CD4-positive, alpha-beta T cell (primary cell): Measurements from ENCODE around the gene MEGF11. TPM values are rescaled to one million over a fixed set of nuclear protein-coding genes. Genes with fewer than 3 reads are reported as not detected.

Source experiments
- ATAC-seq: fragments of 200-7000 bp; cut with Tn5 transposase; one replicate; pipeline ENCODE4 v1.10.0; 2022; ENCODE audit warnings: mild to moderate bottlenecking; ENCODE audit not compliant: poor library complexity
- CTCF ChIA-PET: fragments of 350-600 bp; sonication (Branson Sonifier 250); formaldehyde crosslinking; loops from one replicate; lab custom pipeline; 2021; ENCODE audit warnings: antibody characterized with exemption, inconsistent platforms; lab: Charles Lee
- POLR2A ChIA-PET: fragments of 350-600 bp; sonication (Branson Sonifier 250); formaldehyde crosslinking; loops from one replicate; lab custom pipeline; 2021; ENCODE audit warnings: antibody characterized with exemption, inconsistent platforms; lab: Charles Lee
- DNase-seq, 14 experiments: peaks; one replicate each; pipeline ENCODE4 v3.0.0-alpha.2; 2013 to 2020; ENCODE audit warnings: mixed read lengths in 2 of 14
- H3K27ac ChIP-seq, 2 donors: one replicate each; pipeline versions ENCODE4 v1.5.1 to v1.7.0; 2013; ENCODE audit warnings: low read length in 2 of 2, low read depth in 1 of 2, mild to moderate bottlenecking in 1 of 2
- H3K27me3 ChIP-seq, 2 experiments: 1 replicate in 1 of 2; 2 replicates in 1 of 2; pipeline versions ENCODE4 v1.6.1 to v1.7.0; 2013; ENCODE audit warnings: low read length in 2 of 2, control low read depth in 1 of 2, mild to moderate bottlenecking in 1 of 2, moderate library complexity in 1 of 2; ENCODE audit not compliant: insufficient read depth in 2 of 2, control insufficient read depth in 1 of 2
- H3K36me3 ChIP-seq: one replicate; pipeline ENCODE4 v1.6.1; 2013; ENCODE audit warnings: low read length, control low read depth; ENCODE audit not compliant: insufficient read depth
- H3K4me1 ChIP-seq: one replicate; pipeline ENCODE4 v1.6.1; 2013; ENCODE audit warnings: low read length, control low read depth; ENCODE audit not compliant: insufficient read depth
- H3K4me3 ChIP-seq: one replicate; pipeline ENCODE4 v1.5.1; 2013; ENCODE audit warnings: mild to moderate bottlenecking, low read length, moderate library complexity
- H3K9me3 ChIP-seq, 2 experiments: 1 replicate in 1 of 2; 2 replicates in 1 of 2; pipeline versions ENCODE4 v1.6.1 to v1.7.0; 2013; ENCODE audit warnings: low read length in 2 of 2, mild to moderate bottlenecking in 2 of 2, control low read depth in 1 of 2, moderate library complexity in 1 of 2; ENCODE audit not compliant: control insufficient read depth in 1 of 2, insufficient read depth in 1 of 2
- H3K27ac Mint-ChIP-seq: one replicate; pipeline ENCODE4 v1.8.0; 2020; ENCODE audit warnings: mixed read lengths
- H3K27me3 Mint-ChIP-seq: one replicate; pipeline ENCODE4 v1.8.0; 2021; ENCODE audit warnings: mixed read lengths
- H3K36me3 Mint-ChIP-seq: one replicate; pipeline ENCODE4 v1.8.0; 2021; ENCODE audit warnings: low read depth, mixed read lengths
- H3K4me1 Mint-ChIP-seq: one replicate; pipeline ENCODE4 v1.8.0; 2021; ENCODE audit warnings: low read depth, mixed read lengths
- H3K4me3 Mint-ChIP-seq: one replicate; pipeline ENCODE4 v1.8.0; 2020; ENCODE audit warnings: mild to moderate bottlenecking, mixed read lengths
- H3K9me3 Mint-ChIP-seq: one replicate; pipeline ENCODE4 v1.8.0; 2020; ENCODE audit warnings: mixed read lengths
- intact Hi-C, 2 experiments: fragments of 100-400 bp; cut with DNase I in 1 of 2; cut with micrococcal nuclease in 1 of 2; formaldehyde crosslinking; loops; one replicate each; pipeline versions ENCODE4 v1.15.1 to v1.9.0; 2023 to 2025; cut with DNase I, micrococcal nuclease
- total RNA-seq, 174 experiments: library from RNA in 2 of 174; stranded (reverse) in 2 of 174; gene quantifications; one replicate each; pipeline ENCODE4 v1.2.3 and lab custom pipeline; 2021 to 2026
- TF ChIP-seq, protein P1 (sequence below): fragments of 200-600 bp; IDR thresholded peaks from one replicate; pipeline ENCODE4 v1.8.0; 2022; ENCODE audit warnings: antibody characterized with exemption, mild to moderate bottlenecking

The MEGF11 gene
- total RNA-seq, 2 experiments from 2014 or later: not detected

DNA sequence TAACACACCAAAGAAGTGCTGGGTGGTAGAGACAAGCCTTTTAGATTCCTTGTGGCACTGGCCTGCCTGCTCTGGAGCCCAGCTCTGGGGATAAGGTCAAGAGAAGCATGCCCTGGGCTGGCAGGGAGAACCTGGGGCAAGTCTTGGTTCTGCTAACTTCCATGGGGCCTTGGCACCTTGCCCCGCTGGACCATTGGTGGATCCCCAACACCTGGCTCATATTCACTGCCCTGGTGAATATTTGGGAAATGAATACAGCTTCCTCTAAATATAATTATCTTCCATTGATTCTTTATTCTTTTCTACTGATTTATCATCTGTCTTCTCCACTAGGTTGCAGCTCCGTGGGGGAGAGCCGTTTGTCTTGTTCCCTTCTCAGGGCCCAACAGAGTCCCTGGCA lies 294.7 kb downstream of the MEGF11 start:
- POLR2A ChIA-PET: no interaction called here
- no peaks in the 10 kb centered on the region for H3K36me3 ChIP-seq
- Mint-ChIP-seq H3K4me3 (no peak overlapping the region), H3K27me3 (peaks cover 16% of the 10 kb centered on the region), H3K4me1 (no peaks in the 10 kb centered on the region), H3K27ac (no peak overlapping the region), H3K9me3 (no peaks in the 10 kb centered on the region), H3K36me3 (no peaks in the 10 kb centered on the region)
- intact Hi-C loops: no loop called here
- ATAC-seq: no peak
- TF ChIP-seq, protein P1, sequence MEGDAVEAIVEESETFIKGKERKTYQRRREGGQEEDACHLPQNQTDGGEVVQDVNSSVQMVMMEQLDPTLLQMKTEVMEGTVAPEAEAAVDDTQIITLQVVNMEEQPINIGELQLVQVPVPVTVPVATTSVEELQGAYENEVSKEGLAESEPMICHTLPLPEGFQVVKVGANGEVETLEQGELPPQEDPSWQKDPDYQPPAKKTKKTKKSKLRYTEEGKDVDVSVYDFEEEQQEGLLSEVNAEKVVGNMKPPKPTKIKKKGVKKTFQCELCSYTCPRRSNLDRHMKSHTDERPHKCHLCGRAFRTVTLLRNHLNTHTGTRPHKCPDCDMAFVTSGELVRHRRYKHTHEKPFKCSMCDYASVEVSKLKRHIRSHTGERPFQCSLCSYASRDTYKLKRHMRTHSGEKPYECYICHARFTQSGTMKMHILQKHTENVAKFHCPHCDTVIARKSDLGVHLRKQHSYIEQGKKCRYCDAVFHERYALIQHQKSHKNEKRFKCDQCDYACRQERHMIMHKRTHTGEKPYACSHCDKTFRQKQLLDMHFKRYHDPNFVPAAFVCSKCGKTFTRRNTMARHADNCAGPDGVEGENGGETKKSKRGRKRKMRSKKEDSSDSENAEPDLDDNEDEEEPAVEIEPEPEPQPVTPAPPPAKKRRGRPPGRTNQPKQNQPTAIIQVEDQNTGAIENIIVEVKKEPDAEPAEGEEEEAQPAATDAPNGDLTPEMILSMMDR: no peak
- peaks cover under 1 to 4% of the 10 kb centered on the region in 2 experiments for H3K27me3 ChIP-seq
- no peak overlapping the region for H3K27ac ChIP-seq
- CTCF ChIA-PET: no interaction called here
- no peaks in the 10 kb centered on the region for H3K4me1 ChIP-seq
- no peak for DNase-seq
- no peaks in the 10 kb centered on the region for H3K9me3 ChIP-seq
- no peak overlapping the region for H3K4me3 ChIP-seq

DNA sequence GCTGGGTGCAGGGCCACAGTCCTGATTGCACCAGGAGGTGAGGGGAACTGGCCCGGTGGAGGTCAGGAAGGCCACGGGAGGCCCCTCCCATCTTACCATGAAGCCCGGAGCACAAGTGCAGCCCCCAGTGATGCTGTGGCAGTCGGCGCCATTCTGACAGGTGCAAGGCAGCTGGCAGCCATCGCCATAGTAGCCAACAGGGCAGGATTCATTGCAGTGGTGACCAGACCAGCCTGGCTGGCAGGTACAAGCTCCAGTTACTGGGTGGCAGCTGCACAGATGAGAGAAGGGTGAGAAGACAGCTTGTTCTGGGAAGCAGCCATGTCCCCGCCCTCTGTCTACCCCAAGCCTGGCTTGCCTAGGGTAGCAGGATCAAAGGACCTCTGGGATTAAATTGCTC lies 296.1 kb downstream of the MEGF11 start:
- Mint-ChIP-seq H3K27ac (no peak overlapping the region), H3K27me3 (peaks cover 6% of the 10 kb centered on the region), H3K36me3 (no peaks in the 10 kb centered on the region), H3K4me3 (no peak overlapping the region), H3K4me1 (no peaks in the 10 kb centered on the region), H3K9me3 (no peaks in the 10 kb centered on the region)
- no peak overlapping the region for H3K4me3 ChIP-seq
- H3K4me1 ChIP-seq: no peaks in the 10 kb centered on the region
- H3K27ac ChIP-seq: no peak overlapping the region
- CTCF ChIA-PET: no interaction called here
- H3K36me3 ChIP-seq: no peaks in the 10 kb centered on the region
- POLR2A ChIA-PET: no interaction called here
- no peaks in the 10 kb centered on the region for H3K9me3 ChIP-seq
- H3K27me3 ChIP-seq: no peaks in the 10 kb centered on the region
- DNase-seq: no peak
- TF ChIP-seq, protein P1: no peak
- no peak for ATAC-seq
- intact Hi-C loops: no loop called here

GRCh38 chr15:65956899-65957298 lies 296.7 kb downstream of the MEGF11 start:
- no peaks in the 10 kb centered on the region for H3K4me1 Mint-ChIP-seq
- H3K36me3 Mint-ChIP-seq: no peaks in the 10 kb centered on the region
- POLR2A ChIA-PET: no interaction called here
- no peaks in the 10 kb centered on the region for H3K9me3 Mint-ChIP-seq
- H3K27me3 ChIP-seq: no peaks in the 10 kb centered on the region
- intact Hi-C loops: no loop called here
- no peak overlapping the region for H3K27ac ChIP-seq
- peaks cover under 1% of the 10 kb centered on the region for H3K27me3 Mint-ChIP-seq
- H3K4me1 ChIP-seq: no peaks in the 10 kb centered on the region
- DNase-seq: no peak
- no peak overlapping the region for H3K4me3 ChIP-seq
- ATAC-seq: no peak
- no peak overlapping the region for H3K4me3 Mint-ChIP-seq
- TF ChIP-seq, protein P1: no peak
- no peak overlapping the region for H3K27ac Mint-ChIP-seq
- CTCF ChIA-PET: no interaction called here
- no peaks in the 10 kb centered on the region for H3K36me3 ChIP-seq
- H3K9me3 ChIP-seq: no peaks in the 10 kb centered on the region
